Measurements from ENCODE around the gene SPINT1.

SPINT1 gene

DNA sequence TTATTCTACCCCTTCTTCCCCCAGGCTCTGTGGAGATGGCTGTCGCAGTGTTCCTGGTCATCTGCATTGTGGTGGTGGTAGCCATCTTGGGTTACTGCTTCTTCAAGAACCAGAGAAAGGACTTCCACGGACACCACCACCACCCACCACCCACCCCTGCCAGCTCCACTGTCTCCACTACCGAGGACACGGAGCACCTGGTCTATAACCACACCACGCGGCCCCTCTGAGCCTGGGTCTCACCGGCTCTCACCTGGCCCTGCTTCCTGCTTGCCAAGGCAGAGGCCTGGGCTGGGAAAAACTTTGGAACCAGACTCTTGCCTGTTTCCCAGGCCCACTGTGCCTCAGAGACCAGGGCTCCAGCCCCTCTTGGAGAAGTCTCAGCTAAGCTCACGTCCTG, 12.9 kb downstream of the SPINT1 start:
- Histone ChIP-seq H4K91ac (ENCODE audit: low read length) (no peak overlapping the region), H3K79me1 (replicated peaks; ENCODE audit: low read length, poor library complexity, severe bottlenecking) (peaks cover 1% of the 10 kb centered on the region), H2BK15ac (ENCODE audit: low read depth, poor library complexity, severe bottlenecking) (no peak overlapping the region), H3K14ac (ENCODE audit: low read length in 2 of 2) (no peak overlapping the region), H4K8ac (ENCODE audit: low read length) (peak overlapping the region; percentile 89), H3K4me3 (ENCODE audit: insufficient read depth in 1 of 2, low read depth in 1 of 2, low read length in 2 of 2) (no peak overlapping the region), H3K4ac (ENCODE audit: low read depth in 1 of 2, low read length in 2 of 2) (no peak overlapping the region), H3K23ac (ENCODE audit: low read length in 2 of 2) (no peak overlapping the region), H3K4me2 (ENCODE audit: low read length, poor library complexity, severe bottlenecking) (no peak overlapping the region), H3K4me1 (ENCODE audit: control insufficient read depth, insufficient read depth, low read depth, low read length) (peaks cover 7% of the 10 kb centered on the region), H3K9ac (ENCODE audit: low read length) (no peak overlapping the region), H2AFZ (ENCODE audit: low read depth, low read length) (no peak overlapping the region), H3K9me3 (ENCODE audit: control insufficient read depth, low read length) (no peaks in the 10 kb centered on the region), H3K27ac (ENCODE audit: low read length, poor library complexity, severe bottlenecking) (no peak overlapping the region), H2BK5ac (ENCODE audit: low read depth, low read length, poor library complexity, severe bottlenecking) (no peak overlapping the region), H3K36me3 (ENCODE audit: control insufficient read depth in 1 of 2, insufficient read depth in 2 of 2, low read depth in 1 of 2, low read length in 2 of 2) (peaks cover 0 to 39% of the 10 kb centered on the region in 2 experiments), H3K27me3 (ENCODE audit: control insufficient read depth in 1 of 2, insufficient read depth in 1 of 2, low read length in 2 of 2) (peaks cover 0 to 47% of the 10 kb centered on the region in 2 experiments), H3K18ac (ENCODE audit: low read depth in 1 of 2, low read length in 2 of 2) (no peak overlapping the region), H2AK5ac (ENCODE audit: low read length, severe bottlenecking) (no peak overlapping the region), H2BK12ac (ENCODE audit: low read length in 2 of 2) (no peak overlapping the region), H2BK120ac (ENCODE audit: low read depth, low read length) (no peak overlapping the region)
- 81% methylated on average over 7 of the region's 8 CpGs for WGBS
- DNase-seq: no peak

DNA sequence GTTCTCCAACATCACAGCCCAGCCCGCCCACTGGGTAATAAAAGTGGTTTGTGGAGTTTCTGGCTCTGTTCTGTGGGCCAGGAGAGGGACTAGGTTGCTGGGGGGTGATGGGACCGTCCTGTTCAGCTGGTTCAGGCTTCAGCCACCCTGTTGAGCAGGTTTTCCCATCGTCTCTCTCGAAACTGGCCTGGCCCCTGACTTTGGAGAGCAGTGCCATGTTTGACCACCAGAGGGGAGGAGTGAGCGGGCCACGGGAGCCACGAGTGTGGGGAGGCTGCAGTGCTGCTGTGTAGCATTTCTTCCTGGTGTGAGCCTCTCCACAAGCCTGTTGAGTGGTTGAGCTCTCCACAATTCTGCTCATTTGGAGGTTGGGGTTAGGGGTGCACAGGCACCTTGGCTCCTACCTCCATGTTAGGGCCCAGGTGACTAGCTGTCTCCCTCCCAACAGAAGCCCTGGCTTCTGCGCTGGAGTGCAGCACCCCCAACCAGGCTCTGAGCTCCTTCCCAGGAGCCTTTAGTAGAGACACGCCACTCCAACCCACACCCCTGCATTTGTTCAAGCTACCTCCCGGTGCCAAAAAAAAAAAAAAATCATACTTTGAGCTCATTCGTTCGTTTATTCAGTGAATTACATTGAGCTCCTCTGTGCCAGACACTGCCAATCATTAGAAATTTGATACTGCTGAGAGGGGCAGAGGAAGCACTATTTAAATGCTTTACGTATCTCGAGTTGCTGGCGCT, 13.9 kb downstream of the SPINT1 start:
- DNase-seq: peak; percentile 71
- H3K4me2 ChIP-seq (ENCODE audit: low read length, poor library complexity, severe bottlenecking): no peak overlapping the region
- H3K27me3 ChIP-seq (ENCODE audit: control insufficient read depth in 1 of 2, insufficient read depth in 1 of 2, low read length in 2 of 2): peaks cover 0 to 46% of the 10 kb centered on the region in 2 experiments
- peaks cover 0 to 39% of the 10 kb centered on the region in 2 experiments for H3K36me3 ChIP-seq (ENCODE audit: control insufficient read depth in 1 of 2, insufficient read depth in 2 of 2, low read depth in 1 of 2, low read length in 2 of 2)
- no peak overlapping the region for H2BK120ac ChIP-seq (ENCODE audit: low read depth, low read length)
- H3K4me3 ChIP-seq (ENCODE audit: insufficient read depth in 1 of 2, low read depth in 1 of 2, low read length in 2 of 2): no peak overlapping the region
- no peak overlapping the region for H2BK12ac ChIP-seq (ENCODE audit: low read length in 2 of 2)
- H2AK5ac ChIP-seq (ENCODE audit: low read length, severe bottlenecking): no peak overlapping the region
- H3K4ac ChIP-seq (ENCODE audit: low read depth in 1 of 2, low read length in 2 of 2): peak overlapping the region in 1 of 2 experiments; percentile 17
- H3K14ac ChIP-seq (ENCODE audit: low read length in 2 of 2): no peak overlapping the region
- H3K4me1 ChIP-seq (ENCODE audit: control insufficient read depth, insufficient read depth, low read depth, low read length): peaks cover 7% of the 10 kb centered on the region
- H2BK5ac ChIP-seq (ENCODE audit: low read depth, low read length, poor library complexity, severe bottlenecking): no peak overlapping the region
- H2BK15ac ChIP-seq (ENCODE audit: low read depth, poor library complexity, severe bottlenecking): no peak overlapping the region
- H2AFZ ChIP-seq (ENCODE audit: low read depth, low read length): peak overlapping the region; percentile 29
- H4K91ac ChIP-seq (ENCODE audit: low read length): no peak overlapping the region
- H4K8ac ChIP-seq (ENCODE audit: low read length): peak overlapping the region; percentile 89
- H3K23ac ChIP-seq (ENCODE audit: low read length in 2 of 2): no peak overlapping the region
- H3K79me1 ChIP-seq (replicated peaks; ENCODE audit: low read length, poor library complexity, severe bottlenecking): no peaks in the 10 kb centered on the region
- WGBS: 44% methylated on average over 15 of the region's 15 CpGs
- no peak overlapping the region for H3K27ac ChIP-seq (ENCODE audit: low read length, poor library complexity, severe bottlenecking)
- H3K9me3 ChIP-seq (ENCODE audit: control insufficient read depth, low read length): no peaks in the 10 kb centered on the region
- H3K18ac ChIP-seq (ENCODE audit: low read depth in 1 of 2, low read length in 2 of 2): no peak overlapping the region
- H3K9ac ChIP-seq (ENCODE audit: low read length): no peak overlapping the region

DNA sequence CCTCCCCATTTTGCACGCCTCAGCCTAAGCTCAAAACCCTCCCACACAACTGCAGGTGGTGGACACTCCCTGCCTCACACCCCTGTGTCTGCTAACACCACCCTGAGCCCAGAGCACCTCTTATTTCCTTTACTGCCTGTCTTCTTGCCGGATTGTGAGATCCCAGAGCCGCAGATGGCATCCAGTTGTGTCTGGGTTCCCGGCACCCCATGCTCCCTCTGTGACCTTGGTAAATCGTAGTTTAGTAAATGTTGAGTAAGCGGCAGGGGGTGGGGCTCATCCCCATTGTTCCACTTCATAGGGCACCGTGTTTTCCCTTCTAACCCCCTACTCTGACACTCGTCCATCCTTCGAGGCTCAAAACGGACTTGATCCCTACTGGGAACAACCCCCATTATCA, 14.9 kb downstream of the SPINT1 start:
- H3K14ac ChIP-seq (ENCODE audit: low read length in 2 of 2): no peak overlapping the region
- no peak overlapping the region for H3K9ac ChIP-seq (ENCODE audit: low read length)
- no peak overlapping the region for H3K4me3 ChIP-seq (ENCODE audit: insufficient read depth in 1 of 2, low read depth in 1 of 2, low read length in 2 of 2)
- no peak overlapping the region for H2BK15ac ChIP-seq (ENCODE audit: low read depth, poor library complexity, severe bottlenecking)
- H2AK5ac ChIP-seq (ENCODE audit: low read length, severe bottlenecking): no peak overlapping the region
- peak overlapping the region; percentile 30 for H4K91ac ChIP-seq (ENCODE audit: low read length)
- no peak overlapping the region for H2BK5ac ChIP-seq (ENCODE audit: low read depth, low read length, poor library complexity, severe bottlenecking)
- peaks cover 7% of the 10 kb centered on the region for H3K4me1 ChIP-seq (ENCODE audit: control insufficient read depth, insufficient read depth, low read depth, low read length)
- H3K18ac ChIP-seq (ENCODE audit: low read depth in 1 of 2, low read length in 2 of 2): no peak overlapping the region
- no peak overlapping the region for H2AFZ ChIP-seq (ENCODE audit: low read depth, low read length)
- H2BK12ac ChIP-seq (ENCODE audit: low read length in 2 of 2): no peak overlapping the region
- no peak for DNase-seq
- no peak overlapping the region for H3K4ac ChIP-seq (ENCODE audit: low read depth in 1 of 2, low read length in 2 of 2)
- no peak overlapping the region for H3K23ac ChIP-seq (ENCODE audit: low read length in 2 of 2)
- H3K9me3 ChIP-seq (ENCODE audit: control insufficient read depth, low read length): no peaks in the 10 kb centered on the region
- H3K79me1 ChIP-seq (replicated peaks; ENCODE audit: low read length, poor library complexity, severe bottlenecking): no peaks in the 10 kb centered on the region
- H2BK120ac ChIP-seq (ENCODE audit: low read depth, low read length): no peak overlapping the region
- H4K8ac ChIP-seq (ENCODE audit: low read length): no peak overlapping the region
- H3K36me3 ChIP-seq (ENCODE audit: control insufficient read depth in 1 of 2, insufficient read depth in 2 of 2, low read depth in 1 of 2, low read length in 2 of 2): peaks cover 0 to 29% of the 10 kb centered on the region in 2 experiments
- H3K4me2 ChIP-seq (ENCODE audit: low read length, poor library complexity, severe bottlenecking): no peak overlapping the region
- peaks cover 0 to 45% of the 10 kb centered on the region in 2 experiments for H3K27me3 ChIP-seq (ENCODE audit: control insufficient read depth in 1 of 2, insufficient read depth in 1 of 2, low read length in 2 of 2)
- no peak overlapping the region for H3K27ac ChIP-seq (ENCODE audit: low read length, poor library complexity, severe bottlenecking)
- WGBS: 80% methylated on average over 10 of the region's 10 CpGs

DNA sequence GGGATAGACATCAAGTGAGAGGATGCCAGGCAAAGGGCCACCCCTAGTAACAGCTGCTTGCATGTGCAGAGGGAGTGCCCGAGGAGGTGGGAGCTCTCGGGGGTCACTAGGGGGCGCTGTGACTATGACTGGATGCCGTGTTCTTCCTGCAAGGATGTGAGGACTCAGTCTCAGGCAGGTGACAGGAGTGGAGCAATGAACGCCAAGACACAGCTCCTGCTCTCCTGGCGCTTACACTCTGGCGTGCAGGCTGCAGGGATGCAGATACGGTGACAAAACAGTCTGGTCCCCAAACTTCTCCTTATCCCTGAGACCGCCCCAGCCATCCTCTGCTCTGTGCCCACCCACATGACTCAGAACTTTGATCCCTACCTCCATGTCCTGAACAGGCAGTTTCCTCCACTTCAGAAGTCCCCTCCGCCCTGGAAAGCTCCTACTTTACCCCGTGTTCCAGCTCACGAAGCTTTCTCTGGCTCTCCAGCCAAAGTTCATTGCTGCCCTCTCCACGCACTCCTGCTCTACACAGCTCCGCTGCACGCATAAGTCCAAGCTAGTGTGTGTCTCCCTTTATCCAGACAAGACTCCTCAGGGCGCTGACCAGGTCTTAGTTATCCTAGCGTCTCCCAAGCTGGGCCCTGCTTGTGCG, 15.5 kb downstream of the SPINT1 start:
- Histone ChIP-seq H3K27ac (ENCODE audit: low read length, poor library complexity, severe bottlenecking) (no peak overlapping the region), H2BK5ac (ENCODE audit: low read depth, low read length, poor library complexity, severe bottlenecking) (no peak overlapping the region), H2AK5ac (ENCODE audit: low read length, severe bottlenecking) (no peak overlapping the region), H3K9me3 (ENCODE audit: control insufficient read depth, low read length) (no peaks in the 10 kb centered on the region), H3K4me2 (ENCODE audit: low read length, poor library complexity, severe bottlenecking) (no peak overlapping the region), H4K91ac (ENCODE audit: low read length) (no peak overlapping the region), H3K4me3 (ENCODE audit: insufficient read depth in 1 of 2, low read depth in 1 of 2, low read length in 2 of 2) (no peak overlapping the region), H2BK120ac (ENCODE audit: low read depth, low read length) (no peak overlapping the region), H3K23ac (ENCODE audit: low read length in 2 of 2) (no peak overlapping the region), H2BK15ac (ENCODE audit: low read depth, poor library complexity, severe bottlenecking) (no peak overlapping the region), H3K36me3 (ENCODE audit: control insufficient read depth in 1 of 2, insufficient read depth in 2 of 2, low read depth in 1 of 2, low read length in 2 of 2) (peaks cover 0 to 23% of the 10 kb centered on the region in 2 experiments), H3K4ac (ENCODE audit: low read depth in 1 of 2, low read length in 2 of 2) (no peak overlapping the region), H2BK12ac (ENCODE audit: low read length in 2 of 2) (no peak overlapping the region), H3K79me1 (replicated peaks; ENCODE audit: low read length, poor library complexity, severe bottlenecking) (no peaks in the 10 kb centered on the region), H3K4me1 (ENCODE audit: control insufficient read depth, insufficient read depth, low read depth, low read length) (peaks cover 7% of the 10 kb centered on the region), H3K27me3 (ENCODE audit: control insufficient read depth in 1 of 2, insufficient read depth in 1 of 2, low read length in 2 of 2) (peaks cover 0 to 47% of the 10 kb centered on the region in 2 experiments), H3K9ac (ENCODE audit: low read length) (no peak overlapping the region), H4K8ac (ENCODE audit: low read length) (peak overlapping the region; percentile 33), H2AFZ (ENCODE audit: low read depth, low read length) (no peak overlapping the region), H3K14ac (ENCODE audit: low read length in 2 of 2) (no peak overlapping the region), H3K18ac (ENCODE audit: low read depth in 1 of 2, low read length in 2 of 2) (no peak overlapping the region)
- 50% methylated on average over 18 of the region's 18 CpGs for WGBS
- DNase-seq: peak; percentile 75

All from mesenchymal stem cell (in vitro differentiated cells and primary cell).